Esophagus (tissue), 2 donors: ENCODE measurements around the gene MYO16. TPM values are rescaled to one million over a fixed set of nuclear protein-coding genes. Genes with fewer than 3 reads are reported as not detected.

Experiments
- H3K27ac ChIP-seq, 2 donors: one replicate each; pipeline ENCODE4 v1.5.1; 2013; ENCODE audit warnings: low read depth in 2 of 2, mild to moderate bottlenecking in 2 of 2, inconsistent platforms in 1 of 2, low read length in 1 of 2, moderate library complexity in 1 of 2
- H3K27me3 ChIP-seq, 2 donors: one replicate each; pipeline ENCODE4 v1.6.1; 2013; ENCODE audit warnings: low read length in 2 of 2, control low read depth in 1 of 2, mild to moderate bottlenecking in 1 of 2; ENCODE audit not compliant: insufficient read depth in 2 of 2, control insufficient read depth in 1 of 2
- H3K36me3 ChIP-seq, 2 donors: one replicate each; pipeline ENCODE4 v1.6.1; 2013; ENCODE audit warnings: low read length in 1 of 2; ENCODE audit not compliant: control insufficient read depth in 2 of 2, insufficient read depth in 2 of 2
- H3K4me1 ChIP-seq, 2 donors: one replicate each; pipeline ENCODE4 v1.6.1; 2013; ENCODE audit warnings: low read length in 1 of 2; ENCODE audit not compliant: control insufficient read depth in 2 of 2, insufficient read depth in 2 of 2
- H3K4me3 ChIP-seq, 2 donors: one replicate each; pipeline ENCODE4 v1.5.1; 2013; ENCODE audit warnings: low read length in 2 of 2, mild to moderate bottlenecking in 2 of 2, low read depth in 1 of 2, moderate library complexity in 1 of 2
- H3K9me3 ChIP-seq, 2 donors: one replicate each; pipeline ENCODE4 v1.6.1; 2013; ENCODE audit warnings: mild to moderate bottlenecking in 2 of 2, low read depth in 1 of 2, low read length in 1 of 2, moderate library complexity in 1 of 2; ENCODE audit not compliant: control insufficient read depth in 2 of 2, insufficient read depth in 1 of 2
- WGBS, 2 donors: extraction: QIAGEN DNeasy Blood & Tissue Kit; methylation state at CpG; one replicate each; pipeline ENCODE4 v1.1.7; 2013; 5-methylcytosine and 5-hydroxymethylcytosine counted together
- polyA plus RNA-seq, 2 donors: library from polyadenylated mRNA; stranded (reverse); fragments of 200-250 nt; gene quantifications; one replicate each; pipeline ENCODE4 v1.2.3, GENCODE V29; 2013
- donor health status: healthy with polysubstance abuse.
- donor health status: Bipolar disorder and iron deficiency.

Gene MYO16
- polyA plus RNA-seq, 2 donors, result 0.06 to 0.18 TPM

DNA sequence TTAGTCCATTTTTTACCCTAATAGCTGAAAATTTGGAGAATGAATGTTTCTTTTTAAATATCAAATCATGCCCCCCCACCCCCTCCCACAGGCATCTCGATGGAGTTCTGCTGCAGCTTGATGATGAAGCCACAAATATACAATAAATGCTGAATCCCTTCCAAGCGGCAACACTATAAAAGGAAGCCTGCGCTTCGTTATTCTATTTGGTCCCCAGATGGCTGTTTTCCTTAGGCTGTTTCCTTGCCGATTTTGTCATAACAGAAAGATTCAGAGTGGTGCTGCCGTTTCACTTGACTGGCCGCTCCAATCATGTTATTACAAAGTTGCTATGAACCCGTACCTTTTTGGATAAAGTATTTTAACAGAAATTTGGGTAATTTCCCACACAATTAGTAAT, 79.5 kb downstream of the MYO16 start:
- H3K4me1 ChIP-seq, result no peaks in the 10 kb centered on the region
- H3K36me3 ChIP-seq, result no peaks in the 10 kb centered on the region
- H3K4me3 ChIP-seq, result no peak overlapping the region
- no peak overlapping the region for H3K27ac ChIP-seq
- H3K9me3 ChIP-seq, result peaks cover 2 to 3% of the 10 kb centered on the region in 2 donors
- WGBS, 2 donors, result 73 to 75% methylated on average over 8 of the region's 8 CpGs
- no peaks in the 10 kb centered on the region for H3K27me3 ChIP-seq

DNA sequence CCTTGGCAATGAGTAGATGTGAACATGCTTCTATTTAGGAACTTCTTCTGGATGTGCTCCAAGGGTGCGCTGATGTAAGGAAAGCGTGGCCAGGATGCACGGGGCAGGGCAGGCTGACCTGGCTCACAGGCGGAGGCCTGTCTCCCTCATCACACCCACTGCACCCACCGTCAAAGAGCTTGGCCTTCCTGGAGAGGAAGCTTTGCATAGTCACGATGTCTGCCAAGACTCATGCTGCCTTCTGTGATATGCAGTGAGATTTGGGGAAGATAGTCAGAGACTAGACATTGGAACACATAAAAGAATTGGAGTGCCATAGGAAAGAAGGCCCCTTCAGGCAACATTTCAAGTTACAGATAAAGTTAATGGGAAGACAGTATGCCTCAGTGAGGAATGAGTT, 82.0 kb downstream of the MYO16 start:
- H3K4me1 ChIP-seq, result no peaks in the 10 kb centered on the region
- H3K27me3 ChIP-seq, result no peaks in the 10 kb centered on the region
- peaks cover 3 to 5% of the 10 kb centered on the region in 2 donors for H3K9me3 ChIP-seq
- 57 to 63% methylated on average over 6 of the region's 6 CpGs for WGBS, 2 donors
- no peak overlapping the region for H3K27ac ChIP-seq
- no peak overlapping the region for H3K4me3 ChIP-seq
- H3K36me3 ChIP-seq, result no peaks in the 10 kb centered on the region

DNA sequence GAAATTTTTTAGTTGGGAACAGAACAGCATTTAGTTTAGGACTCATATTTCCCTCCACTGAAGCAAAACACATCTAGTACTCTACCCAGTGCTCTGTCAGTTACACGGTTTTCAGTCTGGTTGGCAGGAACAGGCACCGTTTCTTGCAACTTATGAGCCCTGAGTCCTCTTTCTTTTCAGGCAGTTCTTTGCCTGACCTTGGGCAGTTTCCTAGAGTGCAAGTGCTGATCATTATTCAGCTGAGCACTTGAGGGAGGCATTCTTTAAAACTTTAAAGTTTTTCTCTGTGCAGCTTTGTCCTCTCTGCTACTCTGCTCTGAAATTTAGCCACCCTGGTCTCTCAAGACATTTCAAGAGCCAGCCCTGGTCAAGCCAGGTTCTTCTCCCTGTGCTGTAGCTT, 96.1 kb downstream of the MYO16 start:
- Histone ChIP-seq H3K4me3 (no peak overlapping the region), H3K27me3 (no peaks in the 10 kb centered on the region), H3K4me1 (no peaks in the 10 kb centered on the region), H3K36me3 (no peaks in the 10 kb centered on the region), H3K9me3 (no peaks in the 10 kb centered on the region), H3K27ac (no peak overlapping the region)
- 54 to 58% methylated on average over 2 of the region's 2 CpGs for WGBS, 2 donors

DNA sequence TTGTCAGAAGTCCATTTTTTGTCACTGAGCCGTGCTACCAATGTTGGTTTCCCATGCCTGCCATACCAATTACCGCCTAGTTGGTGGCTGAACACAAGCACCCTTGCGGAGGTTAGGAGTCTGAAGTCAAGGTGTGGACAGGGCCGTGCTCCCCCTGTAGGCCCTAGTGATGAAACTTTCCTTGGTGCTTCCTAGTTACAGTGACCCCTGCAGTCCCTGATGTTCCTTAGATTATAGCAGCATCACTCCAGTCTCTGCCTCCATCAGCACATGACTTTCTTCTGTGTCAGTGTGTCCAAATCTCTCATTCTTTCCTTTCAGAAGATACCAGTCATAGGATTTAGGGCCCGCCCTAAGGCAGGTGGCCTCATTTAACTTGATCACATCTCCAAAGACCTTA, 99.0 kb downstream of the MYO16 start:
- Histone ChIP-seq H3K4me1 (no peaks in the 10 kb centered on the region), H3K9me3 (no peaks in the 10 kb centered on the region), H3K27me3 (no peaks in the 10 kb centered on the region), H3K27ac (no peak overlapping the region), H3K4me3 (no peak overlapping the region), H3K36me3 (no peaks in the 10 kb centered on the region)
- 55 to 63% methylated on average over 5 of the region's 5 CpGs for WGBS, 2 donors

DNA sequence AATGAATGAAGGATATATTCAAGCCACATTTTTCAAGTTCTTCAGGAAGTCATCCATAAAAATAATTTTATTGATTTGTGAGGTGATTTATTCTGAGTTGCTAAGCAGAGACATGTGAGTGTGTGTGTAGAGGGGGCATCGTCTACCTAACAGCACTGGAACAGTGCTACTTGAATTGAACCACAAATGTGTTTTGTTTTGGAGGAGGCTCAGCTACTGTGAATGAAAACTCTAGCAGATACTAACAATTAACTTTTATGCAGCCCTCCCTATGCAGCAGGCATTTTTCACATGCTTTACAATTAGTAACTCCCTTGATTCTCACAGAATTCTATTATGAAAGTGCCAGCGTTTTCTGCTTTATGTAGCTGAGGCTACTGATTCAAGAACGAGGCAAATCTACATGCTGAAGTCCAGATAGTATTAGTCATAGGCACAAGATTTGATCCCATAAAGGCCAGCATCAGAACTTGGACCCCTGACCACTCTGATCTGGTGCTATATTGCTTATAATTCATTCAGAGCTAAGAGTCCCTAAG, 103.7 kb downstream of the MYO16 start:
- Histone ChIP-seq H3K27ac (no peak overlapping the region), H3K4me1 (no peaks in the 10 kb centered on the region), H3K9me3 (peaks cover 0 to 3% of the 10 kb centered on the region in 2 donors), H3K36me3 (no peaks in the 10 kb centered on the region), H3K4me3 (no peak overlapping the region), H3K27me3 (no peaks in the 10 kb centered on the region)
- 54 to 59% methylated on average over 3 of the region's 3 CpGs for WGBS, 2 donors

DNA sequence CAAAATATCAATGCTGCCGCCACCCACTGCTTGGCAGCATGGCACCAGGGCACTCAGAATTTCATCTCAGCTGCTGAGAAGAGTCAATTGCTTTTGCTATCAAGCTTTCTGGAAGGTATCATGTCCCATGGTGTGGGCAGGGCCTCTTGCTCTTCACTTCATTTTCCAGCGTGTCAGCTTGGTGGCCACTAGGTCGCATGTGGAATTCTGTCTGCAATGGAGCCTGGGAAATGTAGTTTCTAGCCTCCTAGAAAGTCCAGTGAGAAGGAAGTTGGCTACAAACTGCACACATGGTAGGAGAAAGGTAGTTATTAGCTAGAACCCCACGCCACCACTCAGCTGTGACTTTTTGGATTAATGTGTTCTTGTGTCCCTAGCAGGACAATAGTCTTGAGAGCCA, 105.3 kb downstream of the MYO16 start:
- Histone ChIP-seq H3K27me3 (no peaks in the 10 kb centered on the region), H3K4me3 (no peak overlapping the region), H3K27ac (no peak overlapping the region), H3K4me1 (no peaks in the 10 kb centered on the region), H3K9me3 (peaks cover 0 to 3% of the 10 kb centered on the region in 2 donors), H3K36me3 (no peaks in the 10 kb centered on the region)
- 57 to 61% methylated on average over 4 of the region's 4 CpGs for WGBS, 2 donors

DNA sequence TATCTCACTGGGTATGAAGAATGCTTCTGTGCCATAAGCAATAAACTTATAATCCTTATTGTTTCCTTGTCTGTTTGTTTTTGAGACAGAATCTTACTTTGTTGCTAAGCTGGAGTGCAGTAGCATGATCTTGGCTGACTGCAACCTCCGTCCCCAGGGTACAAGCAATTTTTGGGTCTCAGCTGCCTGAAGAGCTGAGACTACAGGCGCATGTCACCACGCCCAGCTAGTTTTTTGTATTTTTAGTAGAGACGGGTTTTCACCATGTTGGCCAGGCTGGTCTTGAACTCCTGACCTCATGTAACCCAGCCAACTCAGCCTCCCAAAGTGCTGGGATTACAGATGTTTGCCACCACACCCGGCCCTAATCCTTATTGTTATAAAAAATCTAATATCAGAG, 112.5 kb downstream of the MYO16 start:
- no peaks in the 10 kb centered on the region for H3K4me1 ChIP-seq
- H3K9me3 ChIP-seq, result peaks cover 0 to 2% of the 10 kb centered on the region in 2 donors
- no peak overlapping the region for H3K4me3 ChIP-seq
- no peak overlapping the region for H3K27ac ChIP-seq
- WGBS, 2 donors, result 69 to 74% methylated on average over 5 of the region's 5 CpGs
- H3K27me3 ChIP-seq, result no peaks in the 10 kb centered on the region
- no peaks in the 10 kb centered on the region for H3K36me3 ChIP-seq

DNA sequence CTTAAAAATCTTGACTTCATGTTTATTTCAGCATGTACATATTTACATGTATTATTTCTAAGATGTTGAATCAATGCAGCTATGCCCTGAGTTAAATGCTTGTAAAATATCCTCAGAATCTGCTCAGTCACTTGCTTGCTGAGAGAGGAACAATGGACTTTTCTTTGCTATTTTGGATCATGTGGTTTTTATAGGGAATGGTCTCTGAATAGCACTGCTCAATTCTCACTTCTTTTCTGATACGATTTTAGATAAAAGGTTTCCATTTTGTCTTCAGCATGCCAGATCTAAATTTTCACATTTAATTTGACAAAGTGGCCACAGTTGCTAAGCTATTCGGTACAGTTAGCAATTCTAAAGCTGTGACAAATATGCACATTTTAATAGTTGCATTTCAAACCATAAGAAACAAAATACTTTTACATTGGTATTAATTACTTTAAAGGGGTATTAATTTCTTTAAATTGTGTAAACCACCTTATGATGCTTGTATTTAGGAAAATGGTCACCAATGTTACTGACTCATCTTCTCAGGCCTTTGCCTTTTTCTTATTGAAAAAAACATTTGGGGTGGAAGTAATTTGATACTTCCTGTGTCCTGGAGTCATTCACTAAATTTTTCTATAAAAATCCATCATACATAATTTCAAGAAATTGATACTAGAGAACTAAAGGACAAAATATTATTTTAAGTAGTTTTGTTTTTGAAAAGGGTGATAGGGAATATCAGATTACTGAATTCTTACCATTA, 113.5 kb downstream of the MYO16 start:
- Histone ChIP-seq H3K4me1 (no peaks in the 10 kb centered on the region), H3K9me3 (peaks cover 0 to 2% of the 10 kb centered on the region in 2 donors), H3K27ac (no peak overlapping the region), H3K36me3 (no peaks in the 10 kb centered on the region), H3K4me3 (no peak overlapping the region), H3K27me3 (no peaks in the 10 kb centered on the region)
- 75 to 83% methylated on average over 2 of the region's 2 CpGs for WGBS, 2 donors

DNA sequence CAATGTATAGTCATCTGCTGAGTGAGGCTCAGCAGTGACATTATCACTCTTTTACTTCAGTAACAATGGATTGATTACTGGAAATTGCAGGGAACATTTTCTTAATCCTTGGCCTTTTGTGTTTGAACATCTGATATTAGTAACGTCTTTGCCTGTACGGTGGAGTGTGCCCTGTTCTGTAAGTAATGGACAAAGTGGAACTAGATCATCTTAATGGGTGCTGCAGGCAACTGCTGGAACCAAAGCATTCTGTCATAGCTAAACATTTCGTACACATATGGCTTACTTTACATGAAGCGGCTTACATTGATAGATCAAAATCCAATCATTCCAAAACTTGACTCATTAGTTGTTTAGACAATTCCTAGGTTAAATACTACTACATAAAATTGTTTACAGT, 114.1 kb downstream of the MYO16 start:
- H3K4me3 ChIP-seq, result no peak overlapping the region
- no peaks in the 10 kb centered on the region for H3K27me3 ChIP-seq
- WGBS, 2 donors, result 77 to 78% methylated on average over 4 of the region's 4 CpGs
- no peaks in the 10 kb centered on the region for H3K4me1 ChIP-seq
- H3K27ac ChIP-seq, result no peak overlapping the region
- H3K36me3 ChIP-seq, result no peaks in the 10 kb centered on the region
- peaks cover 0 to 2% of the 10 kb centered on the region in 2 donors for H3K9me3 ChIP-seq

DNA sequence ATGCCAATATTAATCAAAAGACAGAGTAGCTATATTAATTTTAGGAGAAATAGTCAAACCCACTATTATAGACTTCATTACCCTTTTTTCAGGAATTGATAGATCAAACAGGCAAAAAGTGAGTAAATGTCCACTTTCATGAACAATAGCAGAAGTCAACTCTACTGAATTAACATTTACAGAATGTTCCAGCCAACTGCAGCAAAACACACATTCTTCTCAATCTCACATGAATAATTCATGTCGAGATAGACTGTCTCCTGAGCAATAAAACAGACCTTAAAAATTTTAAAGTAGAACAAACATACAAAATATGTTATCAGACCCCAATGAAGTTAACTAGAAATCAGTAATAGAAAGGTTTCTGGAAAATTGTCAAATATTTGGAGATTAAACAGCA, 118.4 kb downstream of the MYO16 start:
- WGBS, 2 donors, result 73 to 78% methylated on average over 1 of the region's 1 CpG
- Histone ChIP-seq H3K9me3 (no peaks in the 10 kb centered on the region), H3K4me3 (no peak overlapping the region), H3K27ac (no peak overlapping the region), H3K4me1 (no peaks in the 10 kb centered on the region), H3K36me3 (no peaks in the 10 kb centered on the region), H3K27me3 (no peaks in the 10 kb centered on the region)
